ENCODE results near the gene DAZL.
A peak's percentile ranks its signal among the peaks of the same experiment; 100 is the strongest.

GRCh38 chr3:16587047-16587680, 18.1 kb downstream of the DAZL start:
- TF ChIP-seq JUND (IDR thresholded peaks at IDR 0.05) (no peak), CTCF (IDR thresholded peaks at IDR 0.05 in 2 of 3, conservative IDR thresholded peaks at IDR 0.05 in 1 of 3; ENCODE audit: borderline replicate concordance in 1 of 3, insufficient read depth in 1 of 3, low read depth in 2 of 3, low read length in 2 of 3) (0 out of 6 replicates have a peak, but pooled peaks of 1 of the 3 experiments have one; percentile 14), SP1 (IDR thresholded peaks at IDR 0.05; ENCODE audit: low read depth) (no peak), POLR2AphosphoS5 (IDR thresholded peaks at IDR 0.05; ENCODE audit: low read depth, low read length) (no peak), ATF3 (IDR thresholded peaks at IDR 0.05) (no peak), EZH2 (IDR thresholded peaks at IDR 0.05) (no peak), POLR2A (IDR thresholded peaks at IDR 0.05; ENCODE audit: borderline replicate concordance, extremely low read depth, insufficient read depth, insufficient read length) (no peak), TCF7L2 (IDR thresholded peaks at IDR 0.05; ENCODE audit: borderline replicate concordance, extremely low read depth, insufficient read depth, insufficient read length) (no peak), ZNF274 (IDR thresholded peaks at IDR 0.05; ENCODE audit: low read depth, low read length) (no peak)
- TF ChIP-seq, protein P1, sequence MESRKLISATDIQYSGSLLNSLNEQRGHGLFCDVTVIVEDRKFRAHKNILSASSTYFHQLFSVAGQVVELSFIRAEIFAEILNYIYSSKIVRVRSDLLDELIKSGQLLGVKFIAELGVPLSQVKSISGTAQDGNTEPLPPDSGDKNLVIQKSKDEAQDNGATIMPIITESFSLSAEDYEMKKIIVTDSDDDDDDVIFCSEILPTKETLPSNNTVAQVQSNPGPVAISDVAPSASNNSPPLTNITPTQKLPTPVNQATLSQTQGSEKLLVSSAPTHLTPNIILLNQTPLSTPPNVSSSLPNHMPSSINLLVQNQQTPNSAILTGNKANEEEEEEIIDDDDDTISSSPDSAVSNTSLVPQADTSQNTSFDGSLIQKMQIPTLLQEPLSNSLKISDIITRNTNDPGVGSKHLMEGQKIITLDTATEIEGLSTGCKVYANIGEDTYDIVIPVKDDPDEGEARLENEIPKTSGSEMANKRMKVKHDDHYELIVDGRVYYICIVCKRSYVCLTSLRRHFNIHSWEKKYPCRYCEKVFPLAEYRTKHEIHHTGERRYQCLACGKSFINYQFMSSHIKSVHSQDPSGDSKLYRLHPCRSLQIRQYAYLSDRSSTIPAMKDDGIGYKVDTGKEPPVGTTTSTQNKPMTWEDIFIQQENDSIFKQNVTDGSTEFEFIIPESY (IDR thresholded peaks at IDR 0.05; ENCODE audit: extremely low read depth, insufficient replicate concordance, low read length): no peak
